ENCODE data around the gene OTOGL.

The OTOGL gene

GRCh38 chr12:80411787-80412186 lies 312.4 kb downstream of the OTOGL start:
- H3K79me2 ChIP-seq (ENCODE audit: insufficient read depth, low read length) = no peaks in the 10 kb centered on the region
- no peak overlapping the region for H3K4me2 ChIP-seq (ENCODE audit: low read length)
- H3F3A ChIP-seq (ENCODE audit: insufficient read depth, low read length) = no peaks in the 10 kb centered on the region
- no peaks in the 10 kb centered on the region for H3K9me2 ChIP-seq (ENCODE audit: low read depth, low read length)
- H4K20me1 ChIP-seq (ENCODE audit: insufficient read depth, low read length) = no peaks in the 10 kb centered on the region
- no peaks in the 10 kb centered on the region for H3K36me3 ChIP-seq (ENCODE audit: insufficient read depth, low read length)
- H3K9ac ChIP-seq (ENCODE audit: low read length) = no peak overlapping the region
- no peak overlapping the region for H3K4me3 ChIP-seq (ENCODE audit: low read depth, low read length, poor library complexity, severe bottlenecking)
- TF ChIP-seq EZH2 (IDR thresholded peaks at IDR 0.05; ENCODE audit: borderline replicate concordance, low read length) (no peak), CTCF (IDR thresholded peaks at IDR 0.05; ENCODE audit: low read length) (no peak)
- no peaks in the 10 kb centered on the region for H3K27me3 ChIP-seq (ENCODE audit: insufficient read depth, low read length)
- H3K4me1 ChIP-seq (ENCODE audit: insufficient read depth, low read length, severe bottlenecking) = no peaks in the 10 kb centered on the region
- no peak overlapping the region for H3K27ac ChIP-seq (ENCODE audit: low read depth, low read length, poor library complexity, severe bottlenecking)
- H3K9me3 ChIP-seq (ENCODE audit: low read length) = no peaks in the 10 kb centered on the region
- no peak overlapping the region for H2AFZ ChIP-seq (ENCODE audit: low read length)

DNA sequence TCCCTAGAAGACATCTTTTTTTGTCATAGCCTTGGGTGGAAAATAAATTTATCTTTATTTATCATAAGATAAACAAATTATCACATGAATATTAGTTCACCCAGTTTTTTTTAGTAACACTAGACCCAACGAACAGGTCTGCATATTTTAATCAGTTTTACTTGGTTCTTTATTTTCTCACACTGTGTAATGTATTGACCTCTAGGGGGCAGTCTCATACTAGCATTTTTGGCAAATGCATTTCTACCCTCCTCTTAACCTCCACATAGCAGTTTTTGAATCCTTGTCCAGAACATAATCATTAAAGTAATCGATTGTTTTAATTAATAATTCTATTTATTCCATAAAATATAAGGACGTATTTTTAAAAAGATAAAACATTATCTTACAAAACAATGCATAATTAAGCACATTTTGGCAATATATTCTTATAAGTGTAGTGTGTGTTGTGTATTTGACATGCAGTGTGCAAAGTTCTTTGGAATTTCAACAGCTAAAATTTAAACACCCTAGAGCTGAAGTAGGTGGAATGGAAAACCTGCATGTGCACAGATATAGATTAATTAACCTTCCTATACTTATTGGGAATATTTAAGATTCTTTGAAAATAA lies 313.1 kb downstream of the OTOGL start:
- no peaks in the 10 kb centered on the region for H3K4me1 ChIP-seq (ENCODE audit: insufficient read depth, low read length, severe bottlenecking)
- H3F3A ChIP-seq (ENCODE audit: insufficient read depth, low read length) = no peaks in the 10 kb centered on the region

DNA sequence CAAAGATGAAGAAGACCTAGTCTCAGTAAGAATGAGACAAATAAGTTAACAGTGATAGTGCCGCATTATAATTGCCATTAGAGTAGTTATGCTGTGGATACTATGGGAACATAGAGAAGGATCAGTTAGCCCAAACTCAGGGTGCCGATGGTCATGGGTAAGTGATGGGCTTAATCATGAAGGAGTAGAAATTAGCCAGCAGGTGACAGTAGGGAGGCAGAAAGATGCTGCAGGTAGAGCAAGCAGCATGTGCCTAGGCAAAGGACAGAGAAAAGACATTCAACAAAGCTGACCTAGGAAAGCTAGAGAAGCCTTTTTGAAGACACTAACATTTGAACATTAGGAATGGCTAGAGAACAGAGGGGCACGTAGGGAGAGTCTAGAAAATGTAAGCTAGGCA lies 314.1 kb downstream of the OTOGL start:
- TF ChIP-seq CTCF (IDR thresholded peaks at IDR 0.05; ENCODE audit: low read length) (peak; percentile 8; the same call in 1 of the 2 replicates), EZH2 (IDR thresholded peaks at IDR 0.05; ENCODE audit: borderline replicate concordance, low read length) (no peak)
- Histone ChIP-seq H3F3A (ENCODE audit: insufficient read depth, low read length) (no peaks in the 10 kb centered on the region), H4K20me1 (ENCODE audit: insufficient read depth, low read length) (no peaks in the 10 kb centered on the region), H3K27ac (ENCODE audit: low read depth, low read length, poor library complexity, severe bottlenecking) (no peak overlapping the region), H3K36me3 (ENCODE audit: insufficient read depth, low read length) (no peaks in the 10 kb centered on the region), H3K9me3 (ENCODE audit: low read length) (no peaks in the 10 kb centered on the region), H3K4me3 (ENCODE audit: low read depth, low read length, poor library complexity, severe bottlenecking) (no peak overlapping the region), H3K79me2 (ENCODE audit: insufficient read depth, low read length) (no peaks in the 10 kb centered on the region), H3K27me3 (ENCODE audit: insufficient read depth, low read length) (no peaks in the 10 kb centered on the region), H3K4me1 (ENCODE audit: insufficient read depth, low read length, severe bottlenecking) (no peaks in the 10 kb centered on the region), H3K9me2 (ENCODE audit: low read depth, low read length) (no peaks in the 10 kb centered on the region), H3K9ac (ENCODE audit: low read length) (no peak overlapping the region), H3K4me2 (ENCODE audit: low read length) (no peak overlapping the region), H2AFZ (ENCODE audit: low read length) (no peak overlapping the region)

More for the DNA sequence above, 313.1 kb downstream of the OTOGL start:
- Histone ChIP-seq H3K9ac (ENCODE audit: low read length) (no peak overlapping the region), H3K27ac (ENCODE audit: low read depth, low read length, poor library complexity, severe bottlenecking) (no peak overlapping the region), H3K79me2 (ENCODE audit: insufficient read depth, low read length) (no peaks in the 10 kb centered on the region), H3K36me3 (ENCODE audit: insufficient read depth, low read length) (no peaks in the 10 kb centered on the region), H4K20me1 (ENCODE audit: insufficient read depth, low read length) (no peaks in the 10 kb centered on the region), H3K9me3 (ENCODE audit: low read length) (no peaks in the 10 kb centered on the region), H3K9me2 (ENCODE audit: low read depth, low read length) (no peaks in the 10 kb centered on the region), H3K4me3 (ENCODE audit: low read depth, low read length, poor library complexity, severe bottlenecking) (no peak overlapping the region), H2AFZ (ENCODE audit: low read length) (no peak overlapping the region), H3K27me3 (ENCODE audit: insufficient read depth, low read length) (no peaks in the 10 kb centered on the region), H3K4me2 (ENCODE audit: low read length) (no peak overlapping the region)
- TF ChIP-seq CTCF (IDR thresholded peaks at IDR 0.05; ENCODE audit: low read length) = peak; percentile 67
- TF ChIP-seq EZH2 (IDR thresholded peaks at IDR 0.05; ENCODE audit: borderline replicate concordance, low read length) = no peak
